ENCODE data around the gene SHISAL2A. TPM values are rescaled to one million over a fixed set of nuclear protein-coding genes. Genes with fewer than 3 reads are reported as not detected.

SHISAL2A gene
- total RNA-seq, 1 experiment from 2014 or later, result 0.90 TPM

- Mint-ChIP-seq H3K9me3 (no peaks in the 10 kb centered on the region), H3K36me3 (ENCODE audit: insufficient read depth in 1 of 3, low read depth in 3 of 3) (no peaks in the 10 kb centered on the region), H3K4me1 (peaks cover 14 to 26% of the 10 kb centered on the region in 2 experiments), H3K27me3 (ENCODE audit: low read depth) (no peaks in the 10 kb centered on the region), H3K27ac (no peak overlapping the region), H3K4me3 (no peak overlapping the region)
- Histone ChIP-seq H2AFZ (ENCODE audit: low read length) (no peak overlapping the region), H4K20me1 (ENCODE audit: control insufficient read depth, insufficient read depth, insufficient read length) (no peaks in the 10 kb centered on the region), H3K79me1 (ENCODE audit: insufficient read depth, low read depth, low read length, poor library complexity, severe bottlenecking) (no peaks in the 10 kb centered on the region), H2BK5ac (ENCODE audit: insufficient read length, low read length) (no peak overlapping the region), H3K4ac (ENCODE audit: low read depth, low read length) (no peak overlapping the region), H3K27me3 (ENCODE audit: insufficient read depth, low read length) (no peaks in the 10 kb centered on the region), H2BK12ac (ENCODE audit: insufficient read length, low read depth, low read length) (no peak overlapping the region), H3K27ac (ENCODE audit: insufficient read length, low read depth, low read length) (no peak overlapping the region), H4K5ac (ENCODE audit: insufficient read length, low read depth, low read length) (no peak overlapping the region), H3K56ac (ENCODE audit: insufficient read length, low read depth, low read length) (no peak overlapping the region), H3K79me2 (ENCODE audit: insufficient read depth, low read length) (no peaks in the 10 kb centered on the region), H3K23me2 (ENCODE audit: insufficient read length, low read depth, low read length, poor library complexity, severe bottlenecking) (no peaks in the 10 kb centered on the region), H2BK20ac (ENCODE audit: low read depth, low read length, poor library complexity, severe bottlenecking) (no peak overlapping the region), H2BK15ac (ENCODE audit: low read depth, low read length) (no peak overlapping the region), H4K91ac (ENCODE audit: insufficient read length, low read depth, low read length) (no peak overlapping the region), H3K18ac (ENCODE audit: insufficient read length, low read depth, low read length) (no peak overlapping the region), H3K4me2 (ENCODE audit: insufficient read depth, insufficient read length, low read length) (no peak overlapping the region), H2AK5ac (ENCODE audit: insufficient read length, low read length) (no peak overlapping the region), H3K23ac (ENCODE audit: insufficient read length, low read depth, low read length) (no peak overlapping the region), H3K9ac (ENCODE audit: extremely low read depth, insufficient read length, low read length) (no peak overlapping the region), H4K8ac (replicated peaks; ENCODE audit: insufficient read length, low read depth, low read length) (no peak overlapping the region), H3T11ph (ENCODE audit: low read length) (no peak overlapping the region), H3K4me1 (ENCODE audit: insufficient read depth, low read length) (no peaks in the 10 kb centered on the region), H3K14ac (ENCODE audit: insufficient read depth, low read length) (no peak overlapping the region), H3K9me3 (ENCODE audit: control insufficient read depth, low read depth, low read length) (no peaks in the 10 kb centered on the region), H2BK120ac (ENCODE audit: low read depth, low read length, poor library complexity, severe bottlenecking) (no peak overlapping the region)
- TF ChIP-seq CTCF (conservative IDR thresholded peaks at IDR 0.05), result no peak
- DNase-seq, result no peak
Observed at GRCh38 chr1:52588027-52588426, 44.9 kb upstream of the SHISAL2A start.

All from H9 (cell line).